ENCODE measurements around the gene CXCR6. TPM values are rescaled to one million over a fixed set of nuclear protein-coding genes. Genes with fewer than 3 reads are reported as not detected.

CXCR6 gene
- total RNA-seq, 1 donor from 2014 or later, result not detected

DNA sequence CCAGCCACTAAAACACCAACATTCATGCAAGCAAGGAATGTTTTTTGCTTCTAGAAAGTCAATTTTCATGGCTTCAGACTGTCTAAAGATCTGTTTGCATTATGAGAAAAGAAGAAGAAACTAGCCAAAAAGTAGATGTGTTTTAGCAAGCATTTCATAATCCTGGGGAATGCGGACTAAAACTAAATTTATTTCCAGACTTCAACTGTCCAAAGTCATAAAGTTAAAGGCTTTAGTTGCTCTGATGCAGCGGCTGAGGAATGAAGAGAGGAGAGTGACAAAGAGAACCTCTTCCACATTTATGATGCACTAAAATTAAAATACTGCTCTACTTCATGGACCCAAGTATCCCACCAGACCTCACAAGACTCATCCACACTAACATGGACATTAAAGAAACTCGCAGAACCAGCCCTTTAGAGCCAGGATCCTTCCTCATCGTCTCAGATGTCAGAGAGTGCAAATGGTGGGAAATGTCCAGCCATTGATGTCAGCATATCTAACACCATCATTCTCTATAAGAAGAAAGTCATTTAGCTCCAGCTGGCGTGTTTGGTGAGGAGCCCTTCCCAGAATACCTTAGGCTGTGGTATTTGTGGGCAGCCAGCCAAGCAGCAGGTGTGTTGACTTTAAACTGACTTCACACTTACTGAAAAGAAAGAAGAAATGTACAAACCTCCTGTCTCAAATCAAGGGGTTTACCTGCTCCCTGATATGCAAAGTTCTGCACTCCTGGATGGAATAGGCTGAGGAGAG lies 34.9 kb downstream of the CXCR6 start:
- DNase-seq (ENCODE audit: low read depth), result no peak
- H3K36me3 Mint-ChIP-seq (ENCODE audit: low read depth, unreplicated experiment), result peaks cover 21% of the 10 kb centered on the region
- Histone ChIP-seq H3K36me3 (ENCODE audit: insufficient read depth, low read length) (peaks cover 19% of the 10 kb centered on the region), H3K27ac (ENCODE audit: low read depth, low read length) (no peak overlapping the region), H3K9me3 (ENCODE audit: insufficient read depth, low read depth, low read length) (no peaks in the 10 kb centered on the region), H3K79me2 (ENCODE audit: insufficient read depth, low read length) (no peaks in the 10 kb centered on the region), H3K4me3 (ENCODE audit: insufficient read depth, low read depth, low read length) (no peak overlapping the region), H3K4me2 (ENCODE audit: low read length) (no peak overlapping the region), H4K20me1 (ENCODE audit: insufficient read depth, low read length) (peaks cover 4% of the 10 kb centered on the region), H3K4me1 (ENCODE audit: insufficient read depth, low read length) (peaks cover 14% of the 10 kb centered on the region), H2AFZ (ENCODE audit: low read depth, low read length) (no peak overlapping the region), H3K27me3 (ENCODE audit: insufficient read depth, low read length) (no peaks in the 10 kb centered on the region), H3K9ac (ENCODE audit: low read length) (no peak overlapping the region)
- TF ChIP-seq EZH2 (IDR thresholded peaks at IDR 0.05; ENCODE audit: insufficient read depth, low read length), result no peak
- TF ChIP-seq, protein P1, sequence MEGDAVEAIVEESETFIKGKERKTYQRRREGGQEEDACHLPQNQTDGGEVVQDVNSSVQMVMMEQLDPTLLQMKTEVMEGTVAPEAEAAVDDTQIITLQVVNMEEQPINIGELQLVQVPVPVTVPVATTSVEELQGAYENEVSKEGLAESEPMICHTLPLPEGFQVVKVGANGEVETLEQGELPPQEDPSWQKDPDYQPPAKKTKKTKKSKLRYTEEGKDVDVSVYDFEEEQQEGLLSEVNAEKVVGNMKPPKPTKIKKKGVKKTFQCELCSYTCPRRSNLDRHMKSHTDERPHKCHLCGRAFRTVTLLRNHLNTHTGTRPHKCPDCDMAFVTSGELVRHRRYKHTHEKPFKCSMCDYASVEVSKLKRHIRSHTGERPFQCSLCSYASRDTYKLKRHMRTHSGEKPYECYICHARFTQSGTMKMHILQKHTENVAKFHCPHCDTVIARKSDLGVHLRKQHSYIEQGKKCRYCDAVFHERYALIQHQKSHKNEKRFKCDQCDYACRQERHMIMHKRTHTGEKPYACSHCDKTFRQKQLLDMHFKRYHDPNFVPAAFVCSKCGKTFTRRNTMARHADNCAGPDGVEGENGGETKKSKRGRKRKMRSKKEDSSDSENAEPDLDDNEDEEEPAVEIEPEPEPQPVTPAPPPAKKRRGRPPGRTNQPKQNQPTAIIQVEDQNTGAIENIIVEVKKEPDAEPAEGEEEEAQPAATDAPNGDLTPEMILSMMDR (IDR thresholded peaks at IDR 0.05; ENCODE audit: insufficient read depth, low read depth, low read length), result no peak
- FAIRE-seq, result no peak
- no peak overlapping the region for H3K27ac Mint-ChIP-seq (ENCODE audit: unreplicated experiment)
- H3K4me3 Mint-ChIP-seq (ENCODE audit: unreplicated experiment), result no peak overlapping the region
- H3K4me1 Mint-ChIP-seq (ENCODE audit: low read depth, unreplicated experiment), result peaks cover 7% of the 10 kb centered on the region
- H3K27me3 Mint-ChIP-seq (ENCODE audit: low read depth, unreplicated experiment), result no peaks in the 10 kb centered on the region
- H3K9me3 Mint-ChIP-seq (ENCODE audit: unreplicated experiment), result no peaks in the 10 kb centered on the region

GRCh38 chr3:45979378-45979777 lies 36.1 kb downstream of the CXCR6 start:
- Histone ChIP-seq H3K27ac (ENCODE audit: low read depth, low read length) (no peak overlapping the region), H4K20me1 (ENCODE audit: insufficient read depth, low read length) (peaks cover 4% of the 10 kb centered on the region), H3K4me3 (ENCODE audit: insufficient read depth, low read depth, low read length) (no peak overlapping the region), H3K9me3 (ENCODE audit: insufficient read depth, low read depth, low read length) (no peaks in the 10 kb centered on the region), H3K4me2 (ENCODE audit: low read length) (no peak overlapping the region), H2AFZ (ENCODE audit: low read depth, low read length) (no peak overlapping the region), H3K4me1 (ENCODE audit: insufficient read depth, low read length) (peaks cover 12% of the 10 kb centered on the region), H3K36me3 (ENCODE audit: insufficient read depth, low read length) (peaks cover 19% of the 10 kb centered on the region), H3K9ac (ENCODE audit: low read length) (no peak overlapping the region), H3K79me2 (ENCODE audit: insufficient read depth, low read length) (no peaks in the 10 kb centered on the region), H3K27me3 (ENCODE audit: insufficient read depth, low read length) (no peaks in the 10 kb centered on the region)
- TF ChIP-seq, protein P1 (IDR thresholded peaks at IDR 0.05; ENCODE audit: insufficient read depth, low read depth, low read length), result no peak
- no peak for TF ChIP-seq EZH2 (IDR thresholded peaks at IDR 0.05; ENCODE audit: insufficient read depth, low read length)
- FAIRE-seq (no peak), DNase-seq (ENCODE audit: low read depth) (no peak)
- H3K36me3 Mint-ChIP-seq (ENCODE audit: low read depth, unreplicated experiment), result peaks cover 23% of the 10 kb centered on the region
- H3K27me3 Mint-ChIP-seq (ENCODE audit: low read depth, unreplicated experiment), result no peaks in the 10 kb centered on the region
- H3K4me3 Mint-ChIP-seq (ENCODE audit: unreplicated experiment), result no peak overlapping the region
- no peaks in the 10 kb centered on the region for H3K9me3 Mint-ChIP-seq (ENCODE audit: unreplicated experiment)
- no peak overlapping the region for H3K27ac Mint-ChIP-seq (ENCODE audit: unreplicated experiment)
- peaks cover 10% of the 10 kb centered on the region for H3K4me1 Mint-ChIP-seq (ENCODE audit: low read depth, unreplicated experiment)

DNA sequence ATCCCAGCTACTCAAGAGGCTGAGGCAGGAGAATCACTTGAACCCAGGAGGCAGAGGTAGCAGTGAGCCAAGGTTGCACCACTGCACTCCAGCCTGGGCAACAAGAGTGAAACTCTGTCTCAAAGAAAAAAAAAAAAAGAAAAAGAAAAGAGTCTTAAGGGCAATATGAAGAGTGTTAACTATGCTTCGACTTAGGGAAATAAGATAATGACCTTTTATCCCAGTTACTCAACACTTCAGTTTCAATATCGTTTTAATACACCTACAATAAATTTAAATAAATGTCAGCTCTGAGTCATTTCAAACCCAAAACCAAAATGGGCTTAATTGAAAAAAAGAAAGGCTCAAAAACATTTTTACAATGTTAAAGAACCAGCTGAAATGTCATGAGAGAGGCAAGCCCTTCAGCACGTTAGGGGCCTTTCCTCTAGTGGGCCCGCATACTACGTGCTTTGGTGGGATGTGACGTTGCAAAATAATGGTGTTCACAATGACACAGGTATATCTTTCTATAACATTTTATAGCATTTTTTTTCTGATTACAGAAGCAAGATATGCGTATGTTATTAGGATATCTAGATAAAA lies 37.1 kb downstream of the CXCR6 start:
- peaks cover 6% of the 10 kb centered on the region for H4K20me1 ChIP-seq (ENCODE audit: insufficient read depth, low read length)
- DNase-seq (ENCODE audit: low read depth), result no peak
- Mint-ChIP-seq H3K9me3 (ENCODE audit: unreplicated experiment) (no peaks in the 10 kb centered on the region), H3K4me3 (ENCODE audit: unreplicated experiment) (no peak overlapping the region), H3K27me3 (ENCODE audit: low read depth, unreplicated experiment) (no peaks in the 10 kb centered on the region), H3K36me3 (ENCODE audit: low read depth, unreplicated experiment) (peaks cover 20% of the 10 kb centered on the region), H3K27ac (ENCODE audit: unreplicated experiment) (no peak overlapping the region), H3K4me1 (ENCODE audit: low read depth, unreplicated experiment) (peaks cover 11% of the 10 kb centered on the region)
- no peak for FAIRE-seq
- no peak overlapping the region for H3K4me3 ChIP-seq (ENCODE audit: insufficient read depth, low read depth, low read length)
- no peaks in the 10 kb centered on the region for H3K79me2 ChIP-seq (ENCODE audit: insufficient read depth, low read length)
- no peak overlapping the region for H3K9ac ChIP-seq (ENCODE audit: low read length)
- H3K27me3 ChIP-seq (ENCODE audit: insufficient read depth, low read length), result no peaks in the 10 kb centered on the region
- no peak overlapping the region for H3K27ac ChIP-seq (ENCODE audit: low read depth, low read length)
- H3K9me3 ChIP-seq (ENCODE audit: insufficient read depth, low read depth, low read length), result no peaks in the 10 kb centered on the region
- peaks cover 12% of the 10 kb centered on the region for H3K4me1 ChIP-seq (ENCODE audit: insufficient read depth, low read length)
- H2AFZ ChIP-seq (ENCODE audit: low read depth, low read length), result no peak overlapping the region
- H3K4me2 ChIP-seq (ENCODE audit: low read length), result no peak overlapping the region
- peaks cover 13% of the 10 kb centered on the region for H3K36me3 ChIP-seq (ENCODE audit: insufficient read depth, low read length)
- no peak for TF ChIP-seq EZH2 (IDR thresholded peaks at IDR 0.05; ENCODE audit: insufficient read depth, low read length)
- TF ChIP-seq, protein P1 (IDR thresholded peaks at IDR 0.05; ENCODE audit: insufficient read depth, low read depth, low read length), result no peak
